ENCODE measurements around the gene FRAS1.

DNA sequence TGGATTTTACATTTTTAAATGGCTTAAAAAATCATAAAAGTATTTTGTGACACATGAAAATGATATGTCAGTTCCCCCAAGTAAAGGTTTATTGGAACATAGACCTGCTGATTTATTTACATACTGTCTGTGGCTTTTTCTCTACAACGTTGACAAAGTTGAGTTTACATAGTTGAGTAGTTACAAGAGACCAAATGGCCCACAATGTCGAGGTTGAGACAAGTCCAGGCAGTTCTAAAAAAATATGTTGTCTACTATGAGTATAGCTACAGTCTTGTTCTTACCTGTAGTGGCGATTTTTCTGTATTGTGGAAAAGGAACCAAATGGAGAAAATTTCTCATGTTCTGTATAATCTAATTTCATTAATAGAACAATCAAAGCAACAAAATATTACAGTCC lies 163.2 kb downstream of the FRAS1 start:
- TF ChIP-seq EZH2 (IDR thresholded peaks at IDR 0.05): no peak
- no peak for TF ChIP-seq POLR2AphosphoS5 (IDR thresholded peaks at IDR 0.05; ENCODE audit: borderline replicate concordance, low read depth, low read length)
